Endothelial cell of umbilical vein (primary cell): Measurements from ENCODE around the gene APOD. TPM values are rescaled to one million over a fixed set of nuclear protein-coding genes. Genes with fewer than 3 reads are reported as not detected.
"Not testable (repeated sequence)": the region's sequence is repeated elsewhere in the genome, so short reads cannot be mapped to it uniquely, and the experiment has no call there.

Source experiments
- BruUV-seq: library from RNA; stranded (reverse); fragments of 400-500 nt; replicated peaks from 2 replicates; lab custom pipeline; 2021; lab: Mats Ljungman, UMichigan
- CTCF ChIA-PET: fragments of 300-600, 350-600 bp; sonication (Branson Sonifier 250); formaldehyde crosslinking; loops from one replicate; lab custom pipeline; 2021; ENCODE audit warnings: antibody characterized with exemption, inconsistent platforms; lab: Charles Lee
- POLR2A ChIA-PET: fragments of 300-600, 350-600 bp; sonication (Branson Sonifier 250); formaldehyde crosslinking; loops from one replicate; lab custom pipeline; 2021; ENCODE audit warnings: antibody characterized with exemption, inconsistent platforms; lab: Charles Lee
- DNase-seq: peaks from one replicate; pipeline ENCODE4 v3.0.0-alpha.2; 2011; ENCODE audit warnings: low read depth, low spot score
- FAIRE-seq: peaks from 2 replicates; lab custom pipeline; 2011; peaks lifted over from hg19 to GRCh38; lab: Jason Lieb, UNC
- H2AFZ ChIP-seq: 2 replicates; pipeline ENCODE4 v1.6.0; 2012; ENCODE audit warnings: low read depth, low read length, control low read depth, inconsistent platforms
- H3K27ac ChIP-seq: 2 replicates; pipeline ENCODE4 v1.5.1; 2011; ENCODE audit warnings: low read depth, mild to moderate bottlenecking, control low read depth, low read length, moderate library complexity; ENCODE audit not compliant: insufficient read depth
- H3K27me3 ChIP-seq, 2 experiments: 2 replicates each; pipeline versions ENCODE4 v1.6.0 to v1.6.1; 2011; ENCODE audit warnings: low read length in 2 of 2, mixed read lengths in 1 of 2; ENCODE audit not compliant: control insufficient read depth in 2 of 2, insufficient read depth in 2 of 2
- H3K36me3 ChIP-seq, 2 experiments: 2 replicates in 1 of 2; 3 replicates in 1 of 2; pipeline ENCODE4 v1.5.1; 2011; ENCODE audit warnings: low read length in 2 of 2, mild to moderate bottlenecking in 1 of 2, moderate library complexity in 1 of 2; ENCODE audit not compliant: control insufficient read depth in 2 of 2, insufficient read depth in 2 of 2; ENCODE audit errors: extremely low read depth in 1 of 2
- H3K4me1 ChIP-seq: 3 replicates; pipeline ENCODE4 v1.5.1; 2011; ENCODE audit warnings: mild to moderate bottlenecking, low read length; ENCODE audit not compliant: control insufficient read depth, insufficient read depth; ENCODE audit errors: extremely low read depth
- H3K4me2 ChIP-seq: 2 replicates; pipeline ENCODE4 v1.6.1; 2011; ENCODE audit warnings: low read length, control low read depth, mixed read lengths; ENCODE audit not compliant: insufficient read depth
- H3K4me3 ChIP-seq, 3 experiments: fragments of 200-600 bp in 1 of 3; sonication (generic), shearing (Covaris generic) in 1 of 3; replicated peaks in 1 of 3; 2 replicates each; pipeline ENCODE4 v1.5.1; 2011 to 2016; ENCODE audit warnings: control low read depth in 3 of 3, low read length in 3 of 3, mild to moderate bottlenecking in 2 of 3, inconsistent platforms in 1 of 3, low read depth in 1 of 3, moderate library complexity in 1 of 3; ENCODE audit not compliant: insufficient read depth in 1 of 3
- H3K79me2 ChIP-seq: 2 replicates; pipeline ENCODE4 v1.6.0; 2012; ENCODE audit warnings: low read length, inconsistent platforms; ENCODE audit not compliant: control insufficient read depth, insufficient read depth
- H3K9ac ChIP-seq: replicated peaks from 2 replicates; pipeline ENCODE3; 2011; ENCODE audit warnings: low read length, control low read depth; ENCODE audit not compliant: insufficient read depth; ENCODE audit errors: extremely low read depth
- H3K9me1 ChIP-seq: replicated peaks from 3 replicates; pipeline ENCODE4 v1.6.0; 2011; ENCODE audit warnings: mild to moderate bottlenecking, low read length; ENCODE audit not compliant: control insufficient read depth, insufficient read depth; ENCODE audit errors: extremely low read depth
- H3K9me3 ChIP-seq: replicated peaks from 2 replicates; pipeline ENCODE4 v1.5.1; 2012; ENCODE audit warnings: low read length, inconsistent platforms; ENCODE audit not compliant: control insufficient read depth, insufficient read depth
- H4K20me1 ChIP-seq: replicated peaks from 2 replicates; pipeline ENCODE3; 2011; ENCODE audit warnings: mild to moderate bottlenecking, low read length; ENCODE audit not compliant: control insufficient read depth, insufficient read depth; ENCODE audit errors: extremely low read depth
- CTCF ChIP-seq, 2 donors: IDR thresholded peaks; 1 replicate in 1 of 2; 2 replicates in 1 of 2; pipeline ENCODE4 v1.5.1; 2011; ENCODE audit warnings: low read length in 2 of 2, mild to moderate bottlenecking in 2 of 2, moderate library complexity in 2 of 2, control low read depth in 1 of 2, inconsistent platforms in 1 of 2, low read depth in 1 of 2; ENCODE audit not compliant: insufficient read depth in 1 of 2; ENCODE audit errors: extremely low read depth in 1 of 2
- EZH2 ChIP-seq: IDR thresholded peaks from 2 replicates; pipeline ENCODE4 v1.6.1; 2012; ENCODE audit warnings: borderline replicate concordance, low read depth, mild to moderate bottlenecking, moderate library complexity, low read length, inconsistent platforms; ENCODE audit not compliant: severe bottlenecking
- FOS ChIP-seq: IDR thresholded peaks from 2 replicates; pipeline ENCODE4 v1.6.1; 2011; ENCODE audit warnings: mild to moderate bottlenecking, low read length, moderate library complexity, borderline replicate concordance; ENCODE audit not compliant: insufficient read depth
- GATA2 ChIP-seq: IDR thresholded peaks from 2 replicates; pipeline ENCODE4 v1.7.0; 2011; ENCODE audit warnings: low read depth, mild to moderate bottlenecking, moderate library complexity, mixed read lengths, low read length; ENCODE audit not compliant: insufficient read length, insufficient read depth
- JUN ChIP-seq: IDR thresholded peaks from 2 replicates; pipeline ENCODE4 v1.6.1; 2011; ENCODE audit warnings: borderline replicate concordance, low read depth; ENCODE audit not compliant: insufficient read length, insufficient read depth
- MAX ChIP-seq: IDR thresholded peaks from 2 replicates; pipeline ENCODE4 v1.6.1; 2011; ENCODE audit not compliant: insufficient read depth, insufficient read length
- MYC ChIP-seq: IDR thresholded peaks from one replicate; pipeline ENCODE4 v1.6.1; 2011; ENCODE audit warnings: mild to moderate bottlenecking, low read depth, low read length
- POLR2A ChIP-seq: IDR thresholded peaks from 2 replicates; pipeline ENCODE4 v1.6.1; 2012; ENCODE audit warnings: low read depth, mild to moderate bottlenecking, control low read depth, low read length
- POLR2AphosphoS5 ChIP-seq: IDR thresholded peaks from 2 replicates; pipeline ENCODE4 v1.6.1; 2012; ENCODE audit warnings: low read depth, mild to moderate bottlenecking, control low read depth, low read length, moderate library complexity; ENCODE audit not compliant: insufficient read depth
- dilution Hi-C: fragments of 300-500 bp; cut with MboI; formaldehyde crosslinking; loops from one replicate; pipeline ENCODE4 v1.15.0; 2019; ENCODE audit warnings: low sequenced_read_pairs; ENCODE audit not compliant: extremely low pct_ligation_motif_present
- intact Hi-C: fragments of 100-400 bp; cut with micrococcal nuclease; formaldehyde crosslinking; loops from one replicate; pipeline ENCODE4 v1.10.0; 2022
- polyA plus RNA-seq, 4 experiments: library from polyadenylated mRNA; depleted of rRNA in 3 of 4; stranded (reverse) in 3 of 4; unstranded in 1 of 4; fragments of >200 nt; gene quantifications; 2 replicates each; pipeline versions ENCODE4 v1.2.1 to v1.2.3, GENCODE V29; 2011 to 2012; ENCODE audit warnings: missing spikeins in 1 of 4
- total RNA-seq: library from RNA; stranded (reverse); gene quantifications from 2 replicates; pipeline ENCODE4 v1.2.3, GENCODE V29; 2021

The APOD gene
- total and polyA plus RNA-seq, 2 donors (not counting 3 experiments of a cell fraction or from before 2014, with no cell fraction given): 2.2 to 2.9 TPM

- intact Hi-C loops: no loop called here
- no peak for FAIRE-seq
- CTCF ChIA-PET: no interaction called here
- H3K79me2 ChIP-seq: no peaks in the 10 kb centered on the region
- no peak overlapping the region for H3K9ac ChIP-seq
- H3K27ac ChIP-seq: no peak overlapping the region
- no peak for TF ChIP-seq FOS
- TF ChIP-seq POLR2AphosphoS5: no peak
- no peak for TF ChIP-seq JUN
- no peak for TF ChIP-seq MYC
- no peak for TF ChIP-seq EZH2
- no peak for TF ChIP-seq POLR2A
- no peak for TF ChIP-seq MAX
- no peak for TF ChIP-seq GATA2
- TF ChIP-seq CTCF (IDR thresholded peaks at IDR 0.05; ENCODE audit: extremely low read depth in 1 of 2, insufficient read depth in 1 of 2, low read depth in 1 of 2, low read length in 2 of 2): no peak
- no peak overlapping the region for H2AFZ ChIP-seq
- POLR2A ChIA-PET: no interaction called here
- dilution Hi-C loops: no loop called here
- no peak for DNase-seq
- H3K9me3 ChIP-seq: no peaks in the 10 kb centered on the region
- no peaks in the 10 kb centered on the region for H4K20me1 ChIP-seq
- no peak overlapping the region for H3K4me2 ChIP-seq
- no TSS peak for BruUV-seq
- H3K4me3 ChIP-seq: no peak overlapping the region
- H3K9me1 ChIP-seq: no peaks in the 10 kb centered on the region
- peaks cover 2 to 3% of the 10 kb centered on the region in 2 experiments for H3K27me3 ChIP-seq
- H3K36me3 ChIP-seq: no peaks in the 10 kb centered on the region
- no peaks in the 10 kb centered on the region for H3K4me1 ChIP-seq
Observed at GRCh38 chr3:195616681-195617080, 32.9 kb upstream of the APOD start.

- POLR2A ChIA-PET, H3K4me1 ChIP-seq, CTCF ChIA-PET, H3K27me3 ChIP-seq, H3K27ac ChIP-seq, H3K9me1 ChIP-seq, H3K4me2 ChIP-seq, H2AFZ ChIP-seq, H3K9ac ChIP-seq, DNase-seq, H3K9me3 ChIP-seq, FAIRE-seq, H3K79me2 ChIP-seq, BruUV-seq, H4K20me1 ChIP-seq, H3K36me3 ChIP-seq, dilution Hi-C loops, H3K4me3 ChIP-seq, intact Hi-C loops: not testable (repeated sequence)
Observed at GRCh38 chr3:195615952-195616537, 32.3 kb upstream of the APOD start.
